AG20443 (cell line): ENCODE results near the gene IFITM5.
"Not testable (repeated sequence)": the region's sequence is repeated elsewhere in the genome, so short reads cannot be mapped to it uniquely, and the experiment has no call there.

ENCODE experiments used
- DNase-seq: peaks from one replicate; pipeline ENCODE4 v3.0.0; 2012; ENCODE audit warnings: low spot score, mixed read lengths

Gene IFITM5

DNA sequence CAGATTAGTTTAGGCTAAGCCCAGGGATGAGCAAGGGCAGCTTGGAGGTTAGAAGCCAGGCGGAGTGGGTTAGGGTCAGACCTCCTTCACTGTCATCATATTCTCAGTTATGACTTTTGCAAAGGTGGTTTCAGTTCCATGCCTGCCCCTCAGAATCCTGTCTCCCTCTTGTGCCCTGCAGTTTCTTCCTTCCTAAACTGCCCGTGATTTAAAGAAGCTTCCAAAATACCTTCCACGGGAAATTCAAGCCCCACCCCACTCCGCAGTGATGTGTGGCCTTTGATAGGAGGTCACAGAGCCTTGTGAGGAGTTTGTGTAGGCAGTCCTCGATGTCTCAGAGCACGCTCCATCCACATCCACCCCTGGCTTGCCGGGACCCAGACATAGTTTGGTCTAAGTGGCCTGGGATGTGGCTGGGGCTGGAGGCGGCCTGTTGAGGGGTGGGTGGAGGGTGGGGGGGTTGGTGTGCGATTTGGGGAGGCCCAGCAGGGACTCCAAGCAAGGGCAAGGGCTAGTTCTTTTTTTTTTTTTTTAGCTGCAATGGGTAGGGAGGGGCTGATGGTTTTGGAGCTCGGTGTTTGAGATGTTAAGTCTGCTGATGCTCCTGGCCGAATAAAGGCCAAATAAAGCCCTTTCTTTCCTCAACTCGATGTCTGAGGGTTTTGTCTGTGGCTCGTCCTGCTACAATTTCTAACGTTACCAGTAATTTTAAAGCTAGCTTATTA is 12.9 kb upstream of the IFITM5 start:
- no peak for DNase-seq

DNA sequence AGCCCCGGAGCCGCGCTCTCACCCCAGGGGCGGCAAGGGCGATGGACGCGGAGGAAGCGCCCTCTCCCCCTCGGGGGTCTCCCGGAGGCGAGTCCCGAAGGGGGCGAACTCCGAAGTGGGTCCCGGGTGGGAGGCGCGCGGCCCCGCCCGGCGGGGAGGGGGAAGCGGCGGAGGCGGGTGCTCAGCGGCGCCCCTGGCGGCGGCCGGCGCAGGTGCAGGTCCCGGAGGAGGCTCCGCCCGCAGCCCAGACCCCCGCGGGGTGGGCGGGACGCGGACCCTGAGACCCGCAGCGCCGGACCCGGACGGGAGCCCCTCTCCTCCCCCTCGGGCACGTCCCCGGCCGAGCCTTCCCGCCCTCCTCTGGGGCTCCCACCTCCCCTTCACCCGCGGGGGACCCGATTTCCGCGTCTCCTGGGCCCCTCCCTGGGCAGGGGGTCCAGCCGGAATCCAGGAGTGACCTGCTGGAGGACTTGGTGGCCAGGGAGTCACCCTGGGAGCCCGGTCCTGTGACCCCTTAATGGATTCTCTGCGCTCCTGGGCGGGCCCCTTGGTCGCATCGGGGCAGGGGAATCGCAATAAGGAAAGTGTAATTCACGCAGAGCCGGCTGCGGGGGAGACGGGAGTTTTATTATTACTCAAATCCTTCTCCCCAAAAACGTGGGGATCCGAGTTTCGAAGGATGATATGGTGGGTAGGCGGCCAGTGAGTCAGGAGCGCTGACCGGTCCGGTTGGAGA is 11.9 kb upstream of the IFITM5 start:
- not testable (repeated sequence) for DNase-seq

DNA sequence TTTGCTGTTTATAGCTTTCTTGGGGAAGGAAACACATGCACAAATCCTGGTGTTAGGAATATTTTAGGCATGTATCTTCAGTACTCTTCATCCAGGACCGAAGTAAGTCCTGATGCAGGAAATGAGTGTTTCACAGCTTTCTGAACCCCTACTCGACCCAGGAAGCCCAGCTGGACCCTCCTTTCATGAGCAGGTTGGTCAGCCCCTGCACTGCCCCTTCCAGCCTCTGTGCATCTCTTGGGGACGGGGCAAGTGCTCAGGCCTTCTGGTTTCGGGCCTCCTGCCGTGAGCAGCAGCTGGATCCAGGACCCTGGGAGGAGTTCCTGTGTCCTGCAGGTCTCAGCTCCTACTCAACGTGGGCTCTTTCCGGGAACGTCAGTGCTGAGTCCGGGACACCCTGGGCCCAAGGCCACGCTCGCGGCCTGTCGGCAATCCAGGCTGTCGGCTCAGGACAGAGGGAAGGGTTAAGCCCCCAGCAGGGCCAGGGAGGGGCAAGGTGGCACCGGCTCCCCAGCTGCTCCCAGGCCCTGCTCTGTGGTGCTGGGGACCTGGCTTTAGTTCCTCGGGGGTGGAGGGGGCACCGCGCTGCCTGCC is 10.8 kb upstream of the IFITM5 start:
- DNase-seq: not testable (repeated sequence)

DNA sequence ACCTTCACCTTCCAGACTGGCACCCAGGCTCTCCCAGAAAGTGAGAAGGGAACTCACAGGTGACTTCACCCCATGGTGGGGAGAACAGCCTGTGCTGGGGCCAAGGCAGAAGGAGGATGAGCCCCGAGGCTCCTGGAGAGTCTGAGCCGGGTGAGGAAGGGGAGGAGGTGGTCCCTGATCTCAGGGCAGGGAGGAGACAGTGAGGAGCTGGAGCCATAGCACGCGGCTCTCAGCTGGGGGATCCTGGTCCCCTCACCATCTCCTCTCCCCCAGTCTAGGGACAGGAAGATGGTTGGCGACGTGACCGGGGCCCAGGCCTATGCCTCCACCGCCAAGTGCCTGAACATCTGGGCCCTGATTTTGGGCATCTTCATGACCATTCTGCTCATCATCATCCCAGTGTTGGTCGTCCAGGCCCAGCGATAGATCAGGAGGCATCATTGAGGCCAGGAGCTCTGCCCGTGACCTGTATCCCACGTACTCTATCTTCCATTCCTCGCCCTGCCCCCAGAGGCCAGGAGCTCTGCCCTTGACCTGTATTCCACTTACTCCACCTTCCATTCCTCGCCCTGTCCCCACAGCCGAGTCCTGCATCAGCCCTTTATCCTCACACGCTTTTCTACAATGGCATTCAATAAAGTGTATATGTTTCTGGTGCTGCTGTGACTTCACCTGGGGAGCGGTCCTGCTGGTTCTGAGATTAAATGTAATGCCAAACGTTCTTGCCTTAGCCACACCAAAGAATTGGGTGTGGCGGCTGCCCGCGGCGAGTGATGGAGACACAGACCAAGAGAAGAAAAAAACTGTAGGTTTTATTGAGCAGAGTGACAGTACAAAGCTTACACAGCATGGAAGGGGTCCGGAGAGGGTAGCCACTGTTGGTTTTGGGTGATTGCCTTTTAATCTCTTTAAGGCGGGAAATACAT is 9.7 kb upstream of the IFITM5 start:
- not testable (repeated sequence) for DNase-seq

DNA sequence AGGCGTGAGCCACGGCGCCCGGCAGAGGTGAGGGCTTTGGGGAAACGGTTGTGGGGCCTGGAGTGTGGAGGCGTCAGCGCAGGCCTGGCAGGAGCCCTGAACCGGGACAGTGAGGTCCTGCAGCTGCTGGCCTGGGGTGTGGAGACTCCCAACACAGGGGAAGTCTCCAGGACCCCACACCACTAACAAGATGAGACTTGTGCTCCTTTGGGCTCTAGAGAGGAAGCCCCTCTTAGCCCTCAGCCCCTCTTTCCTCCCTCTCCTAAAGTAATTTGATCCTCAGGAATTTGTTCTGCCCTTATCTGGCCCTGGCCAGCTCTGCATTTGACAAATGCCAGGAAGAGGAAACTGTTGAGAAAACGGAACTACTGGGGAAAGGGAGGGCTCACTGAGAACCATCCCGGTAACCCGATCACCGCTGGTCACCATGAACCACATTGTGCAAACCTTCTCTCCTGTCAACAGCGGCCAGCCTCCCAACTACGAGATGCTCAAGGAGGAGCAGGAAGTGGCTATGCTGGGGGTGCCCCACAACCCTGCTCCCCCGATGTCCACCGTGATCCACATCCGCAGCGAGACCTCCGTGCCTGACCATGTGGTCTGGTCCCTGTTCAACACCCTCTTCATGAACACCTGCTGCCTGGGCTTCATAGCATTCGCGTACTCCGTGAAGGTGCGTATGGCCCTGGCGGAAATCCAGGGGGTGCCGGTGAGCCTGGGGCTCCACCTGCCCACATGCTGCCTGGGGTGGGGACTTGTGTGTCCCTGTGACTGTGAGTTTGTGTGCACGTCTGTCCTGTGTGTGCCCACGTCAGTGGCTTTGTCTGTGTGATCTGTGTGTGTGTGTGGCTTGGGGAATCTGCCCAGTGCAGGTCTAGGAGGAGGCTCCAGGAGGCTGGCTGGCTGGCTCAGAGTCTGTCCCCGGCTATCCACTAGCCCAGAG is 8.7 kb upstream of the IFITM5 start, which contains the start of gene IFITM2:
Gene IFITM2 (plus strand): TSS at position 51 of the 943 bp plus-strand sequence. CDS start 377 bp downstream, at position 428.
- DNase-seq: peak; percentile 72

DNA sequence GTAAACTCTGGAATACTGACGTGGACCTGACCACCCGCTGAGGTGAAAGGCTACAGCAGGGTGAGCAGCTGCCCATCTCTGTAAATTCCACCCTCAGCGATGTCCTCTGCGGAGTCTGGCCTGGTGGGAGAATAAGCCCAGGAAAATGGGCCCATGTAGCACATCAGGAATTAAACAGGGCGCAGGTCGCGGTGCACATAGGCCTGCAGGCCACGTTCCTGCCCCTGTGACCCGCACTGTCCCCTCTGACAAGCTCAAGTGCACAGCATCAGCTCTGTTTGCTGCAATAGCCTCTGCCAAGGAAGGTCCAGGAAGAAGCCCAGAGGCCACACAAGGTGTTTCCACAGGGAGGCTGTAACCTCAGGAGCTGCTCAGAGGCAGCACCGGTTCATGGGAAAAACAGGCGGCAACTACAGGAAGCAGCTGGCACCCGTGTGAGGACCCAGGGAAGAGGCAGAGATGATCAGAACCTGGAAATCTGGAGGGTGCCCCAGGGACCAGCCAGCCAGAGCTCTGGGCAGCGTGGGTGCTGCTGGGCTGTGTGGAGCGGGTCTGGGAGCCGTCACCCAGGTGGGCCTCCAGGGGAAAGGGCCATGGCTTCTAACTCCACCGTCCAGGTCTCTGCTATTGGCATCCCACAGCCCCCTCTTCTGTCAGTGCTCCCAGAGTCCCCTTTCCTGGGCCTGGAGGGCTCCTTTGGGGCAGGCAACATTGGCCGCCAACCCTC is 7.5 kb upstream of the IFITM5 start:
- DNase-seq: no peak

DNA sequence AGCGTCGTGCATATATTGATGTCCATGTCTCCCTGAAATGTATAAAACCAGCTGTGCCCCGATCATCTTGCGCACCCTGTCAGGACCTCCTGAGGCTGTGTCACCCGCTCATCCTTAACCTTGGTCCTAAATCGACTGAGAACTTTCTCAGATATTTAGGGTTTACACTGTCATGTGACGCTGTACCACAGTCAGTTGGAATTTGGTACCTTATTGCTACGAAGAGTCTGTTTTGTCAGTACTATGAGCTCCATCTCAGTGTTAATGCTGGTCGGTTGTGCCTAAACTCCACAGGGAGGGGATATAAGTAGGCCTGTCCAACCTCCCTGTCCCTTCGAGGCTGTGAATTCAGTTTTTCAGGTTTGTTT is 6.5 kb upstream of the IFITM5 start:
- no peak for DNase-seq

DNA sequence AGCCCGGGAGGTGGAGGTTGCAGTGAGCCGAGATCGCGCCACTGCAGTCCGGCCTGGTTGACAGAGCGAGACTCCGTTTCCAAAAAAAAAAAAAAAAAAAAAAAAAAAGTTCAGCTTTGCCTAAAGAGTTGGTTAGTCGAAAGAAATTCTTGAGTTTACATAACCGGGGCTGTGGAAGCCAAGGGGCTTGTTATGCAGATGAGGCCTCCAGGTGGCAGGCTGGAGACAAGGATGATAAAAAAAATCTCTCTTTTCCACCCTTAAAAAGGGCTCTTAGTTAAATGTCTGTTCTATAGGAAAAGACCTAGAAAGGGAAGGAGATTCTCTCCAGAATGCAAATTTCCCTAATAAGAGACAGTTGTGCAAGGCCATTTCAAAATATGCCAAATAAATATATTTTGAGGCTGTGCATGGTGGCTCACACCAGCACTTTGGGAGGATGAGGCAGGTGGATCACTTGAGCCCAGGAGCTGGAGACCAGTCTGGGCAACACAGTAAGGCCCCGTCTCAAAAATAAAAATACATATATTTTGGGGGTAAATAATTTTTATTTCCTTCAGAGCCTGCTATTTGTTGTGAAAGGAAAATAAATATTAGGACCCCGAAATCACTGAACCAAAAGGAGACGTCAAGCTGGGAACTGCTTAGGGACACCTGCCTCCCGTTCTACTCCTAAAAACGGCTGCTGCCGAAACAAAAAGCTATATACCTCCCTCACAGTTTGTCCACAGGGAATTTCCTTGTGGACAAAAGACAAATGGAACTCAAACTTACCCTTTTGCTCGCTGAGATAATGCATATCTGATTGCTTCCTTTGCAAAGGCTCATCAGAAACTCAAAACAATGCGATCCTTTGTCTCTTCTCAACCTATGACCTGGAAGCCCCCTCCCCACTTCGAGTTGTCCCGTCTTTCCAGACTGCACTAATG is 5.9 kb upstream of the IFITM5 start:
- DNase-seq: peak; percentile 84

DNA sequence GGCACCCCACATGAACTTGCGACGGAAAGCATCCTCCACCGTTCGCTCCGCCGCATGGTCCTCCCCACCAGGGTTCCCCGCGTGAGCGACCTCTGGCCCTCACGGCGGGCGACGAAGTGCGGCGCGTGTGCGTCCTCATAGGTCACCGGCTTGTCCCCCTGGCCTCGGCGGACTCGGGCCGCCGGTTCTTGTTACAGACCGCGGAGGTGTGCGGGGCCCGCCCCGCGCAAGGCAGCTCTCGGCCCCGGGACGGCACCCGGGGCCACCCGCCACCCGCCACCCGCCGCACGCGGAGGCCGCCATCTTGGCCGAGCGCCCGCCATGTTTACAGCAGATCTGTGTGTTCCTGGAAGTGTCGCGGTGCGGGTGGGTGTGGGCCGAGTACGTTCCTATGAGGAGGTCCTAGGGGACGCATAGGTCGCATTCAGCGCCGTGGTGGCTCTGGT is 4.8 kb upstream of the IFITM5 start:
- DNase-seq: no peak

DNA sequence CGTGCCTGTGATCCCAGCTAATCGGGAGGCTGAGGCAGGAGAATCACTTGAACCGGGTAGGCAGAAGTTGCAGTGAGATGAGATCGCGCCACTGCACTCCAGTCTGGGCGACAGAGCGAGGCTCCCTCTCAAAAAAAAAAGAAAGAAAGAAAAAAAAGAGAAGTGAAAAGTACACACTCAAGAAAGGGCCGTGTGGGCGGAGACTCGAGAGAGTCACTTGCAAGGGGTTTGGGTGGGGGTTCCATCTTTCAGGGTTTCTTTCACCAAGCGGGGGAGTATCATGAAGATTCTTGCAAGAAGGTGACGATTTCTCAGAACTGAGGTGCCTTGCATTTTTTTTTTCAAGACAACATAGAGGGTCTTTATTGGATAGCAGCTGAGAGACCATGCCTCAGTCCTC is 4.0 kb upstream of the IFITM5 start:
- no peak for DNase-seq

DNA sequence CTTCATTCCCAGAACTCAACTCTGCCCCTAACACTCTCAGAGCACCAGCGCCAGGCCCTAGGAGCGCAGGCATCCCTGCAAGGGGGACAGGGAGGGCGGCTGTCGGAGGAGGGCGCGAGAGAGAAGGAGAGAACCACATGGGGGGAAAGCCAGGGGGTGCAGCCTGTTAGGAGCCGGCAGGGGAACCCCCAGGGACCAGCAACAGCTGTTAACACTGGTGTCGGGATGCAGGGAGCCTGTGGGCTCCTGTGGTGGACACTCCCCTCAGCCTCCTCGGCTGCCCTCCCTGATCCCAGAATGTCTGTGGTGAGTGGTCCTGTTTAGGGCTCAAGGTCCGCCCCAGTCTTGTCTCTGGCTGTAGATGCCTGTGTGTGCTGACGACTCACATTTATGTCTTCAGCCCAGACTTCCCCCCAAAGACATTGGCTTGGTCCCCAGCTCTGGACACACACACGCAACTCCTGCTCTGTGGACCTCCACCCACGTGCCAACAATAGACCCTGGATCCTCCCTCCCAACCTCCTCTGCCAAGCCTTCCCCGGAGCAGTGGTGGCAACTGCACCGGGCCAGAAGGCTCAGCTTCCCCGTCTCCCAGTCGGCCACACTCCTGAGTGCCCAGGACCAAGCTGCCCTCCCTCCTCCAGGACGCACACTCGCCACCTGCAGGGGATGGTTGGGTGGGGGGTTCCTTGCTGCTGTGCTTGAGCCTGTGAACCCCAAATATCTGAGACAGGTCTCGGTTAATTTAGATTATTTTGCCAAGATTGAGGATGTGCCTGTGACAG is 817 bp upstream of the IFITM5 start:
- DNase-seq: no peak

DNA sequence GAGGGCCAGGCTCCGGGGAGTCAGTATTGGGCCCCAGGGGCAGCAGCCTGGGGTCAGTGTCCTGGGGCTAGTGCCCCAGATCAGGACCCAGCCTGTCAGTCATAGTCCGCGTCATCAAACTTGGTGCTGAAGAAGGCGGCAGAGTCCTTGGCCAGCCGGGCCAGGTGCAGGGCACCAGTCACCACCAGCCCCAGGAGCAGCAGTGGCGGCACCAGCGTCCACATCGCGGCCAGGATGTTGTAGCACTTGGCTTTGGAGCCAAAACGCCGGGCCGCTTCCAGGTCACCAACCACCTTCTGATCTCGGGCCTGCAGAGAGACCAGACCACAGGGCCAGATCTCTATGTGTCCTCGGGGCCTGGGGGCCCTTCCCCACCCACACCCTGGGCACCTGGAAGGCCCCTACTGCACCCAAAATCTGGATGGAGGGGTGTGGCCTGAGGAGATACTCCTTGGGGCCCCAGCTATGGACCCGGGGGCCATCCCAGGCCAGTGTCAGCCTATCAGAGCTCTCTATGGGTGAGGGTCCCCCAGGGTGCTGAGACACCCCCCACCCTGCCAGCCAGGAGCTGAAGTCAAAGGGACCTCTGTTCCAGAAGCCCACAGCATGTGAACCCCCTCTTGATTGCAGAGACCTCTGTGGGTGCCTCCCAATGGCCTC is 790 bp downstream of the IFITM5 start:
- no peak for DNase-seq

DNA sequence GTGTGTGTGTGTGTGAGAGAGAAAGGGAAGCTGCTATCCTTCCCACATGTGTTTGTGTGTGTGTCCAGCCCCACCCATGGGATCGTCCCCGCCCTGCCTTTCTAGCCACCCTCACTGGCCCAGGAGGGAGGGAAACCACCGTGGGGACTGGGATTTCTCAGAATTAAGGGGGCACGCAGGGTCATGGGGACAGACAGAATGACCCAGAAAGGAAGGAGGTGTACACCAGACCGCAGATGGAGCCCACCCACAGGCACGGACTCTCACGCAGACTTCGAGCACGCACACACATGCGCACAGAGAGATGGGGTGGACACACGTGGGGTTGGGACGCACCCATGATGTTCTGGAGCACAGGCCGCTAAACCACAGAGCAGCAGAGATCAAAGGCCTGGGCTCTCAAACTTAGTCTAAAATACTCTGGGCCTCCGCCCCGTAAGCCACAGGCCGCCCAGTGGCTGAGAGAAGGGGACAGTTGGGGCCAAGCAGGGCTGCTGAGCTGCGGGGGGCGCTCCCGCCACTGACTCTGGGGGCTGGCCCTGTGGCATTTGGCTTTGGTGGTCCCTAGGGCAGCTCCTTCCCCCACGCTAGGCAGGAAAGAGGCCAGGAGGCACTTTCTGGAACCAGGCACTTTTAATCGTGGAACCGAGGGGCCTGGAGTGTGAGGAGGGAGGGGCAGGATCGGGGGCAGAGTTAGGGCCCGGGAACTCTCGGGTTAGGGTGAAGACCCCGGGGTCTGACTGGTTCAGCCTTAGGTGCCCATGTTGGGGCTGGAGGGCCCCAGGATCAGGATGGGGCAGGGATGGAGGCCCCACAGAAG is 1.5 kb downstream of the IFITM5 start:
- DNase-seq: peak; percentile 79

DNA sequence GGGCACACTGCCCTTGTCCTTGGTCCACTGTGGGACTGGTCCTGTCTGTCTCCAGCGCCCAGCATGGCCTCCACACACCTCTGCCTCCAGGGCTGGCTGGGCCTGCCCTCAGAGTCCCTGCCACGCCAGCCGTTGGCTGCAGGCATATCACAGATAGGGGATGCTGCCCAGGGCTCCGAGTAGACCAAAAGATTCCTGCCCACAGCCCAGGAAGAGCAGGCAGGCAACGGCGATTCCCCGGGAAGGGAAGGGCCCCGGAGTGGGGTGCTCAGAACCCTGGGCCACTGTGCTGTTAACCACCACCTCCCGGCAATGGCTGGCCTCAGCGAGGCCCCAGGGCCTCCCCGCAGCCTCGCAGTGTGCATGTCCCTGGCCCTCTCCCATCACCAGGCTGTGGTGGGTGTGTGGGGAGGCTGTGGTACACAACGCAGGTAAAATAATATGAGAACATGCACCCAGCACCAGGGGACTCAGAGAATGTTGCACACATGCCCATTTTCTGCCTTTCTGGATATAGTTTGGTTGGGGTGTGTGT is 2.2 kb downstream of the IFITM5 start:
- no peak for DNase-seq

DNA sequence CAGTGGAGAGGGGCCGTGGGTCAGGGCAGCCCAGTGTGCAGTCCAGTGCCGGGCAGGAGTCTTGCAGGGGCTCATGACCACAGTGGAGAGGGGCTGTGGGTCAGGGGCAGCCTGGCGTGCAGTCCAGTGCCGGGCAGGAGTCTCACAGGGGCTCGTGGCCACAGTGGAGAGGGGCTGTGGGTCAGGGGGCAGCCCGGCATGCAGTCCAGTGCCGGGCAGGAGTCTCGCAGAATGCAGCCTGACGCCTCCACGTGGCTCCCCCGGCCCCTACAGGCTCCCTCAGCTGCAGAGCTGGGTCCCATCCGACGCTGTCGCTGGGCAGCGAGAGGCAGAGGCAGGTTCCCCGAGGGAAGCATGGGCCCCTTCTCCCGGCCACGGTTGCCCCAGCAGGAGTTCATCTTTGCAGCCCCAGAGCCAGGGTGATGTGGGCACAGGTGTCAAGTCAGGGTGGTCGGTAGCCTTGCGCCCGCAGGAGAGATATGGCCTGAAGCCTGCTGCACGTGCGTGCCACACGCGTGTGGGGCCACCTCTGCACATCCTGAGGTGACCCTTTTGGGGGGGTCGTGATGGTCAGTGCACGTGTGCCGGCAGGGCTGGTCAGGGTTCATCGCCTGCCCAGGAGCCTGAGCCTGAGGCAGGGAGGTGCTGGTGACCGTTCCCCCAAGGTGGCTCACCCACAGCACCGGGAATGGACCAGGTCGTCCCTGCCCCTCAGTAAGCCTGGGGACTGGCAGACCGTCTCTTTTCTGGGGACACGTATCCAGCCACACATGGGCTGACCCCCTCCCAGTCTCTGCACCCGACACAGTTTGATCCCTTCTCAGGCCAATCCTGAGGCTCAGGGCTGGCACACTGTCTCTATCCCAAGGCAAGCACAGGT is 2.9 kb downstream of the IFITM5 start:
- DNase-seq: no peak
